GM12878 (cell line): Measurements from ENCODE around the gene HORMAD2.

Source experiments
- EP300 ChIP-seq, 2 experiments: fragments of 150-350 bp in 1 of 2; IDR thresholded peaks; 2 replicates each; pipeline ENCODE4 v1.6.1; 2011 to 2012; ENCODE audit warnings: low read depth in 2 of 2, low read length in 2 of 2, borderline replicate concordance in 1 of 2, improper control_type of control experiment in 1 of 2, inconsistent platforms in 1 of 2; ENCODE audit not compliant: control insufficient read depth in 1 of 2
- HDGF ChIP-seq: fragments of 450-650 bp; IDR thresholded peaks from 2 replicates; pipeline ENCODE4 v1.6.1; 2016; ENCODE audit warnings: antibody characterized with exemption
- JUNB ChIP-seq: IDR thresholded peaks from 2 replicates; pipeline ENCODE4 v1.6.1; 2016; ENCODE audit warnings: antibody characterized with exemption, mild to moderate bottlenecking
- POLR2A ChIP-seq: IDR thresholded peaks from 2 replicates; pipeline ENCODE4 v1.6.1; 2011; ENCODE audit warnings: low read depth, mild to moderate bottlenecking, low read length
- POLR2AphosphoS2 ChIP-seq: IDR thresholded peaks from 2 replicates; pipeline ENCODE4 v1.6.1; 2011; ENCODE audit warnings: low read depth, mild to moderate bottlenecking, low read length, improper control_type of control experiment, moderate library complexity
- POLR2AphosphoS5 ChIP-seq: IDR thresholded peaks from 2 replicates; pipeline ENCODE4 v1.6.1; 2011; ENCODE audit warnings: mild to moderate bottlenecking, low read length, inconsistent platforms
- RAD21 ChIP-seq: IDR thresholded peaks from 2 replicates; pipeline ENCODE4 v1.6.1; 2011; ENCODE audit warnings: mild to moderate bottlenecking, low read depth, low read length, moderate library complexity; ENCODE audit not compliant: insufficient read depth
- RBBP5 ChIP-seq: fragments of 200-600 bp; sonication (generic); conservative IDR thresholded peaks from 2 replicates; pipeline ENCODE4 v1.6.1; 2016
- SKIL ChIP-seq: fragments of 450-650 bp; IDR thresholded peaks from 2 replicates; pipeline ENCODE4 v1.6.1; 2017; ENCODE audit warnings: mild to moderate bottlenecking, low read depth, inconsistent platforms; ENCODE audit not compliant: poor library complexity, severe bottlenecking
- TAF1 ChIP-seq: IDR thresholded peaks from 2 replicates; pipeline ENCODE4 v1.6.1; 2011; ENCODE audit warnings: mild to moderate bottlenecking, low read depth, low read length, borderline replicate concordance
- ZNF217 ChIP-seq: fragments of 450-650 bp; IDR thresholded peaks from 2 replicates; pipeline ENCODE4 v1.6.1; 2017; ENCODE audit warnings: antibody characterized with exemption, mild to moderate bottlenecking
- TF ChIP-seq, protein P1 (sequence below), 3 experiments: IDR thresholded peaks in 2 of 3; conservative IDR thresholded peaks in 1 of 3; 2 replicates each; pipeline ENCODE4 v1.5.1; 2011; ENCODE audit warnings: low read depth in 3 of 3, low read length in 3 of 3, mild to moderate bottlenecking in 3 of 3, control low read depth in 2 of 3, moderate library complexity in 2 of 3, inconsistent platforms in 1 of 3, mixed read lengths in 1 of 3; ENCODE audit not compliant: control insufficient read depth in 2 of 3, insufficient read depth in 1 of 3; ENCODE audit errors: extremely low read depth in 1 of 3

GRCh38 chr22:30077279-30077880, 2.9 kb upstream of the HORMAD2 start:
- TF ChIP-seq, protein P1, sequence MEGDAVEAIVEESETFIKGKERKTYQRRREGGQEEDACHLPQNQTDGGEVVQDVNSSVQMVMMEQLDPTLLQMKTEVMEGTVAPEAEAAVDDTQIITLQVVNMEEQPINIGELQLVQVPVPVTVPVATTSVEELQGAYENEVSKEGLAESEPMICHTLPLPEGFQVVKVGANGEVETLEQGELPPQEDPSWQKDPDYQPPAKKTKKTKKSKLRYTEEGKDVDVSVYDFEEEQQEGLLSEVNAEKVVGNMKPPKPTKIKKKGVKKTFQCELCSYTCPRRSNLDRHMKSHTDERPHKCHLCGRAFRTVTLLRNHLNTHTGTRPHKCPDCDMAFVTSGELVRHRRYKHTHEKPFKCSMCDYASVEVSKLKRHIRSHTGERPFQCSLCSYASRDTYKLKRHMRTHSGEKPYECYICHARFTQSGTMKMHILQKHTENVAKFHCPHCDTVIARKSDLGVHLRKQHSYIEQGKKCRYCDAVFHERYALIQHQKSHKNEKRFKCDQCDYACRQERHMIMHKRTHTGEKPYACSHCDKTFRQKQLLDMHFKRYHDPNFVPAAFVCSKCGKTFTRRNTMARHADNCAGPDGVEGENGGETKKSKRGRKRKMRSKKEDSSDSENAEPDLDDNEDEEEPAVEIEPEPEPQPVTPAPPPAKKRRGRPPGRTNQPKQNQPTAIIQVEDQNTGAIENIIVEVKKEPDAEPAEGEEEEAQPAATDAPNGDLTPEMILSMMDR (IDR thresholded peaks at IDR 0.05 in 2 of 3, conservative IDR thresholded peaks at IDR 0.05 in 1 of 3; ENCODE audit: control insufficient read depth in 2 of 3, extremely low read depth in 1 of 3, insufficient read depth in 1 of 3, low read depth in 3 of 3, low read length in 3 of 3) = no peak
- no peak for TF ChIP-seq POLR2AphosphoS5
- TF ChIP-seq POLR2A = no peak
- TF ChIP-seq EP300 (IDR thresholded peaks at IDR 0.05; ENCODE audit: borderline replicate concordance in 1 of 2, control insufficient read depth in 1 of 2, low read depth in 2 of 2, low read length in 2 of 2) = no peak
- no peak for TF ChIP-seq TAF1
- no peak for TF ChIP-seq HDGF
- TF ChIP-seq SKIL = no peak
- TF ChIP-seq JUNB = no peak
- no peak for TF ChIP-seq RBBP5
- no peak for TF ChIP-seq POLR2AphosphoS2
- TF ChIP-seq RAD21 = no peak
- no peak for TF ChIP-seq ZNF217
